Gastrocnemius medialis (tissue), 4 donors: ENCODE measurements around the gene ITPR1.

ENCODE experiments used
- POLR2A ChIP-seq, 2 donors: fragments of 450-650 bp; IDR thresholded peaks; one replicate each; pipeline ENCODE4 v1.6.1; 2017; ENCODE audit warnings: antibody characterized with exemption in 2 of 2, mild to moderate bottlenecking in 2 of 2, moderate library complexity in 2 of 2
- TF ChIP-seq, protein P1 (sequence below), 5 experiments: fragments of 450-650 bp in 3 of 5; fragments of 200-600 bp in 2 of 5; sonication (generic) in 2 of 5; IDR thresholded peaks in 4 of 5; conservative IDR thresholded peaks in 1 of 5; 1 replicate in 4 of 5; 2 replicates in 1 of 5; pipeline ENCODE4 v1.5.1; 2016 to 2019; ENCODE audit warnings: antibody characterized with exemption in 5 of 5, mild to moderate bottlenecking in 3 of 5, moderate library complexity in 3 of 5

DNA sequence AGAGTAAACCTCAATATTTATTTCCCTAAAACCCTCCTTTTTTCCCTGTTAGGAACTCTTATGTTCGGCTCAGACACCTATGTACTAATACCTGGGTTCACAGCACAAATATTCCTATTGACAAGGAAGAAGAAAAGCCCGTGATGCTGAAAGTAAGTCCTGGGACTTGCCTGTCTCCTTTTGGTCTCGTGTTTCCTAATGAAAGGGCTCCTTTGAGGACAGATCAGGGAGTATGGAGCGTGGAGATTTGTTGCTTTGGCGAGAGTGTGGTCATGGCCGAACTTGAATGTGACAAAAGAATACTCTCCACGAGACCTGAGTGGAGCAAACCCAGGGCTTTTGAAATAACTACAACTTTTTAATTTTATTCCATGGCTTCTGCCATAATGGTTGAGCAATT is 167.8 kb downstream of the ITPR1 start:
- no peak for TF ChIP-seq POLR2A (IDR thresholded peaks at IDR 0.05)
- TF ChIP-seq, protein P1, sequence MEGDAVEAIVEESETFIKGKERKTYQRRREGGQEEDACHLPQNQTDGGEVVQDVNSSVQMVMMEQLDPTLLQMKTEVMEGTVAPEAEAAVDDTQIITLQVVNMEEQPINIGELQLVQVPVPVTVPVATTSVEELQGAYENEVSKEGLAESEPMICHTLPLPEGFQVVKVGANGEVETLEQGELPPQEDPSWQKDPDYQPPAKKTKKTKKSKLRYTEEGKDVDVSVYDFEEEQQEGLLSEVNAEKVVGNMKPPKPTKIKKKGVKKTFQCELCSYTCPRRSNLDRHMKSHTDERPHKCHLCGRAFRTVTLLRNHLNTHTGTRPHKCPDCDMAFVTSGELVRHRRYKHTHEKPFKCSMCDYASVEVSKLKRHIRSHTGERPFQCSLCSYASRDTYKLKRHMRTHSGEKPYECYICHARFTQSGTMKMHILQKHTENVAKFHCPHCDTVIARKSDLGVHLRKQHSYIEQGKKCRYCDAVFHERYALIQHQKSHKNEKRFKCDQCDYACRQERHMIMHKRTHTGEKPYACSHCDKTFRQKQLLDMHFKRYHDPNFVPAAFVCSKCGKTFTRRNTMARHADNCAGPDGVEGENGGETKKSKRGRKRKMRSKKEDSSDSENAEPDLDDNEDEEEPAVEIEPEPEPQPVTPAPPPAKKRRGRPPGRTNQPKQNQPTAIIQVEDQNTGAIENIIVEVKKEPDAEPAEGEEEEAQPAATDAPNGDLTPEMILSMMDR (IDR thresholded peaks at IDR 0.05 in 4 of 5, conservative IDR thresholded peaks at IDR 0.05 in 1 of 5): no peak
